ENCODE measurements around the gene NR0B2.

Gene NR0B2

GRCh38 chr1:26945138-26945537 lies 31.4 kb upstream of the NR0B2 start:
- H3K9me3 ChIP-seq (ENCODE audit: insufficient read depth, low read depth, low read length): no peaks in the 10 kb centered on the region
- no peaks in the 10 kb centered on the region for H3F3A ChIP-seq (ENCODE audit: low read depth)
- H3K9me2 ChIP-seq (replicated peaks; ENCODE audit: low read depth, low read length): no peaks in the 10 kb centered on the region
- H2AFZ ChIP-seq (ENCODE audit: low read length): no peak overlapping the region
- no peaks in the 10 kb centered on the region for H4K20me1 ChIP-seq (ENCODE audit: insufficient read depth, low read length, poor library complexity, severe bottlenecking)
- H3K27me3 ChIP-seq (ENCODE audit: insufficient read depth, low read length, poor library complexity, severe bottlenecking): no peaks in the 10 kb centered on the region
- no peak overlapping the region for H3K4me3 ChIP-seq (ENCODE audit: low read length, poor library complexity, severe bottlenecking)
- H3K9ac ChIP-seq (ENCODE audit: low read depth, low read length, poor library complexity, severe bottlenecking): no peak overlapping the region
- H3K79me2 ChIP-seq (ENCODE audit: insufficient read depth, low read length): no peaks in the 10 kb centered on the region
- H3K4me2 ChIP-seq (ENCODE audit: low read depth, low read length, poor library complexity, severe bottlenecking): no peak overlapping the region
- no peaks in the 10 kb centered on the region for H3K4me1 ChIP-seq (ENCODE audit: insufficient read depth, low read length, poor library complexity, severe bottlenecking)
- H3K36me3 ChIP-seq (ENCODE audit: insufficient read depth, low read length): peaks cover 56% of the 10 kb centered on the region; the same call in 1 of the 2 replicates
- TF ChIP-seq, protein P1, sequence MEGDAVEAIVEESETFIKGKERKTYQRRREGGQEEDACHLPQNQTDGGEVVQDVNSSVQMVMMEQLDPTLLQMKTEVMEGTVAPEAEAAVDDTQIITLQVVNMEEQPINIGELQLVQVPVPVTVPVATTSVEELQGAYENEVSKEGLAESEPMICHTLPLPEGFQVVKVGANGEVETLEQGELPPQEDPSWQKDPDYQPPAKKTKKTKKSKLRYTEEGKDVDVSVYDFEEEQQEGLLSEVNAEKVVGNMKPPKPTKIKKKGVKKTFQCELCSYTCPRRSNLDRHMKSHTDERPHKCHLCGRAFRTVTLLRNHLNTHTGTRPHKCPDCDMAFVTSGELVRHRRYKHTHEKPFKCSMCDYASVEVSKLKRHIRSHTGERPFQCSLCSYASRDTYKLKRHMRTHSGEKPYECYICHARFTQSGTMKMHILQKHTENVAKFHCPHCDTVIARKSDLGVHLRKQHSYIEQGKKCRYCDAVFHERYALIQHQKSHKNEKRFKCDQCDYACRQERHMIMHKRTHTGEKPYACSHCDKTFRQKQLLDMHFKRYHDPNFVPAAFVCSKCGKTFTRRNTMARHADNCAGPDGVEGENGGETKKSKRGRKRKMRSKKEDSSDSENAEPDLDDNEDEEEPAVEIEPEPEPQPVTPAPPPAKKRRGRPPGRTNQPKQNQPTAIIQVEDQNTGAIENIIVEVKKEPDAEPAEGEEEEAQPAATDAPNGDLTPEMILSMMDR (conservative IDR thresholded peaks at IDR 0.05; ENCODE audit: low read length): no peak
- no peak for TF ChIP-seq EZH2phosphoT487 (IDR thresholded peaks at IDR 0.05; ENCODE audit: borderline replicate concordance)

GRCh38 chr1:26942656-26943055 lies 28.9 kb upstream of the NR0B2 start:
- Histone ChIP-seq H4K20me1 (ENCODE audit: insufficient read depth, low read length, poor library complexity, severe bottlenecking) (peaks cover 5% of the 10 kb centered on the region), H3F3A (ENCODE audit: low read depth) (no peaks in the 10 kb centered on the region), H3K4me2 (ENCODE audit: low read depth, low read length, poor library complexity, severe bottlenecking) (no peak overlapping the region), H3K27me3 (ENCODE audit: insufficient read depth, low read length, poor library complexity, severe bottlenecking) (no peaks in the 10 kb centered on the region), H2AFZ (ENCODE audit: low read length) (no peak overlapping the region), H3K9me3 (ENCODE audit: insufficient read depth, low read depth, low read length) (no peaks in the 10 kb centered on the region), H3K4me1 (ENCODE audit: insufficient read depth, low read length, poor library complexity, severe bottlenecking) (no peaks in the 10 kb centered on the region), H3K36me3 (ENCODE audit: insufficient read depth, low read length) (peaks cover 61% of the 10 kb centered on the region; the same call in 1 of the 2 replicates), H3K9me2 (replicated peaks; ENCODE audit: low read depth, low read length) (no peaks in the 10 kb centered on the region), H3K79me2 (ENCODE audit: insufficient read depth, low read length) (peaks cover 15% of the 10 kb centered on the region; the same call in 1 of the 2 replicates), H3K4me3 (ENCODE audit: low read length, poor library complexity, severe bottlenecking) (no peak overlapping the region), H3K9ac (ENCODE audit: low read depth, low read length, poor library complexity, severe bottlenecking) (no peak overlapping the region)
- TF ChIP-seq, protein P1 (conservative IDR thresholded peaks at IDR 0.05; ENCODE audit: low read length): no peak
- no peak for TF ChIP-seq EZH2phosphoT487 (IDR thresholded peaks at IDR 0.05; ENCODE audit: borderline replicate concordance)

- Histone ChIP-seq H3K79me2 (ENCODE audit: insufficient read depth, low read length) (peaks cover 22% of the 10 kb centered on the region; the same call in 1 of the 2 replicates), H3K36me3 (ENCODE audit: insufficient read depth, low read length) (peaks cover 60% of the 10 kb centered on the region; the same call in 1 of the 2 replicates), H3K9me2 (replicated peaks; ENCODE audit: low read depth, low read length) (no peaks in the 10 kb centered on the region), H4K20me1 (ENCODE audit: insufficient read depth, low read length, poor library complexity, severe bottlenecking) (peaks cover 10% of the 10 kb centered on the region), H3K4me3 (ENCODE audit: low read length, poor library complexity, severe bottlenecking) (no peak overlapping the region), H3K9me3 (ENCODE audit: insufficient read depth, low read depth, low read length) (no peaks in the 10 kb centered on the region), H2AFZ (ENCODE audit: low read length) (no peak overlapping the region), H3K9ac (ENCODE audit: low read depth, low read length, poor library complexity, severe bottlenecking) (no peak overlapping the region), H3K27me3 (ENCODE audit: insufficient read depth, low read length, poor library complexity, severe bottlenecking) (no peaks in the 10 kb centered on the region), H3F3A (ENCODE audit: low read depth) (no peaks in the 10 kb centered on the region), H3K4me2 (ENCODE audit: low read depth, low read length, poor library complexity, severe bottlenecking) (no peak overlapping the region), H3K4me1 (ENCODE audit: insufficient read depth, low read length, poor library complexity, severe bottlenecking) (no peaks in the 10 kb centered on the region)
- no peak for TF ChIP-seq EZH2phosphoT487 (IDR thresholded peaks at IDR 0.05; ENCODE audit: borderline replicate concordance)
- TF ChIP-seq, protein P1 (conservative IDR thresholded peaks at IDR 0.05; ENCODE audit: low read length): no peak
Observed at GRCh38 chr1:26941311-26941710, 27.5 kb upstream of the NR0B2 start.
